Activated CD8-positive, alpha-beta memory T cell treated with anti-CD3 and anti-CD28 coated beads, Interleukin-2, amount 10 ng/mL, durations not matched to agents 7 days and 5 days (primary cell): Measurements from ENCODE around the gene ANKRD63. TPM values are rescaled to one million over a fixed set of nuclear protein-coding genes. Genes with fewer than 3 reads are reported as not detected.
A peak's percentile ranks its signal among the peaks of the same experiment; 100 is the strongest.

ENCODE experiments used
- ATAC-seq: fragments of 150-1000 bp; cut with Tn5 transposase; one replicate; pipeline ENCODE4 v1.10.0; 2021; ENCODE audit warnings: moderate library complexity
- CTCF ChIA-PET: fragments of 350-600 bp; sonication (Branson Sonifier 250); formaldehyde crosslinking; loops from one replicate; lab custom pipeline; 2021; ENCODE audit warnings: antibody characterized with exemption; lab: Charles Lee
- DNase-seq: peaks from one replicate; pipeline ENCODE4 v3.0.0-alpha.2; 2020
- H3K27ac Mint-ChIP-seq: one replicate; pipeline ENCODE4 v1.8.0; 2021; ENCODE audit warnings: mild to moderate bottlenecking, mixed read lengths
- H3K27me3 Mint-ChIP-seq: one replicate; pipeline ENCODE4 v1.8.0; 2021; ENCODE audit warnings: mixed read lengths
- H3K36me3 Mint-ChIP-seq: one replicate; pipeline ENCODE4 v1.8.0; 2021; ENCODE audit warnings: mild to moderate bottlenecking, mixed read lengths
- H3K4me1 Mint-ChIP-seq: one replicate; pipeline ENCODE4 v1.8.0; 2021; ENCODE audit warnings: mixed read lengths
- H3K4me3 Mint-ChIP-seq: one replicate; pipeline ENCODE4 v1.8.0; 2021; ENCODE audit warnings: mild to moderate bottlenecking, moderate library complexity, mixed read lengths
- H3K9me3 Mint-ChIP-seq: one replicate; pipeline ENCODE4 v1.8.0; 2022; ENCODE audit warnings: low read depth, mixed read lengths
- total RNA-seq, 2 experiments: library from RNA; stranded (reverse); gene quantifications; one replicate each; pipeline ENCODE4 v1.2.3, GENCODE V29; 2021

Gene ANKRD63
- total RNA-seq: not detected

- ATAC-seq (peak; percentile 63), DNase-seq (no peak)
- H3K4me3 Mint-ChIP-seq: peak within 1 kb of the TSS; percentile 58
- CTCF ChIA-PET: interaction anchor here (0.7 to 9.2 kb wide), 9 partner anchors 9 to 129 kb away, joined by 3 to 101 read pairs (median 3); partner anchors contain the start of gene PLCB2
- H3K36me3 Mint-ChIP-seq: no peaks in the 10 kb centered on the region
- H3K27ac Mint-ChIP-seq: no peak within 1 kb of the TSS
- peaks cover 6% of the 10 kb centered on the region for H3K4me1 Mint-ChIP-seq
- H3K9me3 Mint-ChIP-seq: no peaks in the 10 kb centered on the region
- peaks cover 43% of the 10 kb centered on the region for H3K27me3 Mint-ChIP-seq
Observed at GRCh38 chr15:40282869-40283614, at the start of gene ANKRD63. Gene ANKRD63 (minus strand): TSS chr15:40283064. CDS start chr15:40282586, 478 bp downstream.

- H3K4me3 Mint-ChIP-seq: no peak overlapping the region
- DNase-seq (no peak), ATAC-seq (no peak)
- CTCF ChIA-PET: interaction anchor here (0.7 to 7.8 kb wide), 5 partner anchors 8 to 58 kb away, joined by 4 to 158 read pairs (median 6); partner anchors contain the start of gene CCDC9B
- H3K27ac Mint-ChIP-seq: no peak overlapping the region
- no peaks in the 10 kb centered on the region for H3K36me3 Mint-ChIP-seq
- H3K4me1 Mint-ChIP-seq: peaks cover 13% of the 10 kb centered on the region
- H3K27me3 Mint-ChIP-seq: no peaks in the 10 kb centered on the region
- no peaks in the 10 kb centered on the region for H3K9me3 Mint-ChIP-seq
Observed at GRCh38 chr15:40332113-40332781, 49.4 kb upstream of the ANKRD63 start.

GRCh38 chr15:40331637-40332036 is 48.8 kb upstream of the ANKRD63 start:
- Mint-ChIP-seq H3K27ac (no peak overlapping the region), H3K9me3 (no peaks in the 10 kb centered on the region), H3K27me3 (no peaks in the 10 kb centered on the region), H3K4me3 (no peak overlapping the region), H3K36me3 (no peaks in the 10 kb centered on the region), H3K4me1 (peaks cover 13% of the 10 kb centered on the region)
- no peak for DNase-seq
- CTCF ChIA-PET: interaction anchor here (1.2 to 7.8 kb wide), 5 partner anchors 9 to 57 kb away, joined by 3 to 158 read pairs (median 6); partner anchors contain the start of gene CCDC9B
- no peak for ATAC-seq

GRCh38 chr15:40331026-40331425 is 48.2 kb upstream of the ANKRD63 start:
- CTCF ChIA-PET: interaction anchor here (1.3 to 7.8 kb wide), 4 partner anchors 9 to 57 kb away, joined by 3 to 158 read pairs (median 8); partner anchors contain the start of gene CCDC9B
- Mint-ChIP-seq H3K36me3 (peaks cover under 1% of the 10 kb centered on the region), H3K9me3 (no peaks in the 10 kb centered on the region), H3K27me3 (peaks cover under 1% of the 10 kb centered on the region), H3K27ac (no peak overlapping the region), H3K4me1 (peaks cover 13% of the 10 kb centered on the region), H3K4me3 (no peak overlapping the region)
- no peak for DNase-seq
- no peak for ATAC-seq

- Mint-ChIP-seq H3K9me3 (no peaks in the 10 kb centered on the region), H3K27ac (no peak overlapping the region), H3K36me3 (peaks cover 2% of the 10 kb centered on the region), H3K4me3 (no peak overlapping the region), H3K27me3 (peaks cover 6% of the 10 kb centered on the region), H3K4me1 (peaks cover 13% of the 10 kb centered on the region)
- ATAC-seq (no peak), DNase-seq (no peak)
- CTCF ChIA-PET: interaction anchor here (1.3 to 7.8 kb wide), 4 partner anchors 10 to 56 kb away, joined by 3 to 158 read pairs (median 12); partner anchors contain the start of gene CCDC9B
Observed at GRCh38 chr15:40330368-40330836, 47.5 kb upstream of the ANKRD63 start.

- H3K27ac Mint-ChIP-seq: no peak overlapping the region
- H3K36me3 Mint-ChIP-seq: peaks cover 2% of the 10 kb centered on the region
- H3K9me3 Mint-ChIP-seq: no peaks in the 10 kb centered on the region
- no peak overlapping the region for H3K4me3 Mint-ChIP-seq
- H3K4me1 Mint-ChIP-seq: peaks cover 17% of the 10 kb centered on the region
- CTCF ChIA-PET: interaction anchor here (1.1 to 7.8 kb wide), 5 partner anchors 10 to 55 kb away, joined by 3 to 158 read pairs (median 10); partner anchors contain the start of gene CCDC9B
- no peak for ATAC-seq
- H3K27me3 Mint-ChIP-seq: peaks cover 11% of the 10 kb centered on the region
- DNase-seq: no peak
Observed at GRCh38 chr15:40329804-40330203, 46.9 kb upstream of the ANKRD63 start.

GRCh38 chr15:40328751-40329150 is 45.9 kb upstream of the ANKRD63 start:
- H3K4me1 Mint-ChIP-seq: peaks cover 14% of the 10 kb centered on the region
- peaks cover 2% of the 10 kb centered on the region for H3K36me3 Mint-ChIP-seq
- no peak overlapping the region for H3K27ac Mint-ChIP-seq
- H3K4me3 Mint-ChIP-seq: no peak overlapping the region
- CTCF ChIA-PET: interaction anchor here (1.0 to 7.8 kb wide), 8 partner anchors 9 to 94 kb away, joined by 3 to 158 read pairs (median 10); partner anchors contain the start of genes CCDC9B and PLCB2
- peaks cover 11% of the 10 kb centered on the region for H3K27me3 Mint-ChIP-seq
- DNase-seq: no peak
- no peak for ATAC-seq
- no peaks in the 10 kb centered on the region for H3K9me3 Mint-ChIP-seq

- H3K4me1 Mint-ChIP-seq: peaks cover 15% of the 10 kb centered on the region
- H3K27ac Mint-ChIP-seq: no peak overlapping the region
- H3K27me3 Mint-ChIP-seq: peaks cover 11% of the 10 kb centered on the region
- no peak overlapping the region for H3K4me3 Mint-ChIP-seq
- no peaks in the 10 kb centered on the region for H3K9me3 Mint-ChIP-seq
- H3K36me3 Mint-ChIP-seq: peaks cover 2% of the 10 kb centered on the region
- no peak for ATAC-seq
- CTCF ChIA-PET: interaction anchor here (1.6 to 7.8 kb wide), 5 partner anchors 9 to 94 kb away, joined by 5 to 158 read pairs (median 11); partner anchors contain the start of genes CCDC9B and PLCB2
- no peak for DNase-seq
Observed at GRCh38 chr15:40328176-40328575, 45.3 kb upstream of the ANKRD63 start.

- Mint-ChIP-seq H3K27ac (no peak overlapping the region), H3K36me3 (peaks cover 2% of the 10 kb centered on the region), H3K4me1 (peaks cover 21% of the 10 kb centered on the region), H3K9me3 (no peaks in the 10 kb centered on the region), H3K27me3 (peaks cover 11% of the 10 kb centered on the region), H3K4me3 (no peak overlapping the region)
- CTCF ChIA-PET: interaction anchor here (1.4 to 7.8 kb wide), 6 partner anchors 8 to 53 kb away, joined by 3 to 158 read pairs (median 16); partner anchors contain the start of genes CCDC9B and PLCB2
- DNase-seq: no peak
- ATAC-seq: no peak
Observed at GRCh38 chr15:40327457-40327856, 44.6 kb upstream of the ANKRD63 start.

- no peak for ATAC-seq
- CTCF ChIA-PET: interaction anchor here (0.5 to 7.8 kb wide), 10 partner anchors 8 to 265 kb away, joined by 3 to 158 read pairs (median 7); partner anchors contain the start of genes BAHD1, CCDC9B and PLCB2
- Mint-ChIP-seq H3K36me3 (peaks cover 2% of the 10 kb centered on the region), H3K4me3 (no peak overlapping the region), H3K27me3 (peaks cover 11% of the 10 kb centered on the region), H3K4me1 (peaks cover 35% of the 10 kb centered on the region), H3K9me3 (no peaks in the 10 kb centered on the region), H3K27ac (no peak overlapping the region)
- no peak for DNase-seq
Observed at GRCh38 chr15:40325700-40326099, 42.8 kb upstream of the ANKRD63 start.

- peaks cover 12% of the 10 kb centered on the region for H3K27me3 Mint-ChIP-seq
- H3K27ac Mint-ChIP-seq: no peak overlapping the region
- CTCF ChIA-PET: interaction anchor here (1.3 to 7.8 kb wide), 8 partner anchors 9 to 265 kb away, joined by 4 to 158 read pairs (median 9); partner anchors contain the start of genes CCDC9B and PLCB2
- H3K9me3 Mint-ChIP-seq: no peaks in the 10 kb centered on the region
- DNase-seq: no peak
- H3K4me1 Mint-ChIP-seq: peaks cover 35% of the 10 kb centered on the region
- H3K4me3 Mint-ChIP-seq: peak overlapping the region; percentile 61
- no peak for ATAC-seq
- H3K36me3 Mint-ChIP-seq: peaks cover 2% of the 10 kb centered on the region
Observed at GRCh38 chr15:40325188-40325587, 42.3 kb upstream of the ANKRD63 start.

GRCh38 chr15:40323953-40324937 is 41.4 kb upstream of the ANKRD63 start:
- Mint-ChIP-seq H3K9me3 (no peaks in the 10 kb centered on the region), H3K27me3 (peaks cover 16% of the 10 kb centered on the region), H3K4me3 (peak overlapping the region; percentile 61), H3K4me1 (peaks cover 35% of the 10 kb centered on the region), H3K27ac (no peak overlapping the region), H3K36me3 (peaks cover 2% of the 10 kb centered on the region)
- peak; percentile 2 for ATAC-seq
- no peak for DNase-seq
- CTCF ChIA-PET: interaction anchor here (1.3 to 17.8 kb wide), 11 partner anchors 10 to 99 kb away, joined by 4 to 317 read pairs (median 17); partner anchors contain the start of genes CCDC9B and PLCB2
